ENCODE results near the gene SLC35A5. TPM values are rescaled to one million over a fixed set of nuclear protein-coding genes. Genes with fewer than 3 reads are reported as not detected.
"Not testable (repeated sequence)": the region's sequence is repeated elsewhere in the genome, so short reads cannot be mapped to it uniquely, and the experiment has no call there.

The SLC35A5 gene
- total and polyA plus RNA-seq, 2 donors (not counting 1 experiment from before 2014, with no cell fraction given): 35.3 to 70.4 TPM

GRCh38 chr3:112514527-112515128, 47.2 kb upstream of the SLC35A5 start:
- Histone ChIP-seq H3K36me3 (ENCODE audit: control insufficient read depth, insufficient read depth, low read length) (no peaks in the 10 kb centered on the region), H3K4me3 (replicated peaks in 1 of 4; ENCODE audit: control extremely low read depth in 1 of 4, insufficient read depth in 1 of 4, low read depth in 3 of 4, low read length in 4 of 4) (no peak overlapping the region), H3K27ac (ENCODE audit: insufficient read depth, low read length) (no peak overlapping the region), H3K4me2 (ENCODE audit: extremely low read depth, insufficient read depth, low read length) (no peak overlapping the region), H3K27me3 (ENCODE audit: control insufficient read depth, insufficient read depth, low read length) (no peaks in the 10 kb centered on the region), H2AFZ (ENCODE audit: low read length) (no peak overlapping the region), H4K20me1 (ENCODE audit: control insufficient read depth, extremely low read depth, insufficient read depth, low read length) (no peaks in the 10 kb centered on the region), H3K79me2 (ENCODE audit: control insufficient read depth, insufficient read depth, low read length) (no peaks in the 10 kb centered on the region), H3K9ac (ENCODE audit: insufficient read depth, low read length) (no peak overlapping the region), H3K4me1 (ENCODE audit: control insufficient read depth, extremely low read depth, insufficient read depth, low read length) (no peaks in the 10 kb centered on the region), H3K9me3 (ENCODE audit: control insufficient read depth, insufficient read depth, low read depth, low read length) (no peaks in the 10 kb centered on the region)
- DNase-seq (ENCODE audit: low read depth in 2 of 2): peak in 1 of 2 donors; percentile 17
- TF ChIP-seq CTCF (conservative IDR thresholded peaks at IDR 0.05 in 1 of 2, IDR thresholded peaks at IDR 0.05 in 1 of 2; ENCODE audit: low read depth in 1 of 2, low read length in 2 of 2) (no peak), EZH2 (IDR thresholded peaks at IDR 0.05; ENCODE audit: low read length, missing control alignments) (no peak)

GRCh38 chr3:112518970-112519369, 42.9 kb upstream of the SLC35A5 start:
- H2AFZ ChIP-seq (ENCODE audit: low read length); H3K36me3 ChIP-seq (ENCODE audit: control insufficient read depth, insufficient read depth, low read length); H3K9me3 ChIP-seq (ENCODE audit: control insufficient read depth, insufficient read depth, low read depth, low read length); H4K20me1 ChIP-seq (ENCODE audit: control insufficient read depth, extremely low read depth, insufficient read depth, low read length); H3K27me3 ChIP-seq (ENCODE audit: control insufficient read depth, insufficient read depth, low read length); H3K79me2 ChIP-seq (ENCODE audit: control insufficient read depth, insufficient read depth, low read length); H3K9ac ChIP-seq (ENCODE audit: insufficient read depth, low read length); H3K4me1 ChIP-seq (ENCODE audit: control insufficient read depth, extremely low read depth, insufficient read depth, low read length); DNase-seq (ENCODE audit: low read depth in 2 of 2); H3K4me3 ChIP-seq (replicated peaks in 1 of 4; ENCODE audit: control extremely low read depth in 1 of 4, insufficient read depth in 1 of 4, low read depth in 3 of 4, low read length in 4 of 4); H3K4me2 ChIP-seq (ENCODE audit: extremely low read depth, insufficient read depth, low read length); H3K27ac ChIP-seq (ENCODE audit: insufficient read depth, low read length): not testable (repeated sequence)

- no peak overlapping the region for H2AFZ ChIP-seq (ENCODE audit: low read length)
Measured at GRCh38 chr3:112519424-112520001, 42.3 kb upstream of the SLC35A5 start.

GRCh38 chr3:112524127-112524526, 37.7 kb upstream of the SLC35A5 start:
- not testable (repeated sequence) for H3K4me3 ChIP-seq (replicated peaks in 1 of 4; ENCODE audit: control extremely low read depth in 1 of 4, insufficient read depth in 1 of 4, low read depth in 3 of 4, low read length in 4 of 4); H3K27ac ChIP-seq (ENCODE audit: insufficient read depth, low read length); H3K4me2 ChIP-seq (ENCODE audit: extremely low read depth, insufficient read depth, low read length); H2AFZ ChIP-seq (ENCODE audit: low read length); H3K79me2 ChIP-seq (ENCODE audit: control insufficient read depth, insufficient read depth, low read length); H3K27me3 ChIP-seq (ENCODE audit: control insufficient read depth, insufficient read depth, low read length); H3K36me3 ChIP-seq (ENCODE audit: control insufficient read depth, insufficient read depth, low read length); H4K20me1 ChIP-seq (ENCODE audit: control insufficient read depth, extremely low read depth, insufficient read depth, low read length); H3K9ac ChIP-seq (ENCODE audit: insufficient read depth, low read length); H3K9me3 ChIP-seq (ENCODE audit: control insufficient read depth, insufficient read depth, low read depth, low read length); DNase-seq (ENCODE audit: low read depth in 2 of 2); H3K4me1 ChIP-seq (ENCODE audit: control insufficient read depth, extremely low read depth, insufficient read depth, low read length)

More at GRCh38 chr3:112519424-112520001, 42.3 kb upstream of the SLC35A5 start:
- Histone ChIP-seq H3K9me3 (ENCODE audit: control insufficient read depth, insufficient read depth, low read depth, low read length) (no peaks in the 10 kb centered on the region), H3K27ac (ENCODE audit: insufficient read depth, low read length) (no peak overlapping the region), H4K20me1 (ENCODE audit: control insufficient read depth, extremely low read depth, insufficient read depth, low read length) (no peaks in the 10 kb centered on the region), H3K36me3 (ENCODE audit: control insufficient read depth, insufficient read depth, low read length) (no peaks in the 10 kb centered on the region), H3K79me2 (ENCODE audit: control insufficient read depth, insufficient read depth, low read length) (no peaks in the 10 kb centered on the region), H3K27me3 (ENCODE audit: control insufficient read depth, insufficient read depth, low read length) (no peaks in the 10 kb centered on the region), H3K4me2 (ENCODE audit: extremely low read depth, insufficient read depth, low read length) (no peak overlapping the region), H3K4me3 (replicated peaks in 1 of 4; ENCODE audit: control extremely low read depth in 1 of 4, insufficient read depth in 1 of 4, low read depth in 3 of 4, low read length in 4 of 4) (no peak overlapping the region), H3K9ac (ENCODE audit: insufficient read depth, low read length) (no peak overlapping the region), H3K4me1 (ENCODE audit: control insufficient read depth, extremely low read depth, insufficient read depth, low read length) (no peaks in the 10 kb centered on the region)
- TF ChIP-seq CTCF (conservative IDR thresholded peaks at IDR 0.05 in 1 of 2, IDR thresholded peaks at IDR 0.05 in 1 of 2; ENCODE audit: low read depth in 1 of 2, low read length in 2 of 2) (peak; percentile 68 to 76), EZH2 (IDR thresholded peaks at IDR 0.05; ENCODE audit: low read length, missing control alignments) (no peak)
- peak; percentile 59 to 86 for DNase-seq (ENCODE audit: low read depth in 2 of 2)

All from fibroblast of lung (primary cell).